ENCODE results near the gene PAOX.
A peak's percentile ranks its signal among the peaks of the same experiment; 100 is the strongest.
"Not testable (repeated sequence)": the region's sequence is repeated elsewhere in the genome, so short reads cannot be mapped to it uniquely, and the experiment has no call there.

PAOX gene

DNA sequence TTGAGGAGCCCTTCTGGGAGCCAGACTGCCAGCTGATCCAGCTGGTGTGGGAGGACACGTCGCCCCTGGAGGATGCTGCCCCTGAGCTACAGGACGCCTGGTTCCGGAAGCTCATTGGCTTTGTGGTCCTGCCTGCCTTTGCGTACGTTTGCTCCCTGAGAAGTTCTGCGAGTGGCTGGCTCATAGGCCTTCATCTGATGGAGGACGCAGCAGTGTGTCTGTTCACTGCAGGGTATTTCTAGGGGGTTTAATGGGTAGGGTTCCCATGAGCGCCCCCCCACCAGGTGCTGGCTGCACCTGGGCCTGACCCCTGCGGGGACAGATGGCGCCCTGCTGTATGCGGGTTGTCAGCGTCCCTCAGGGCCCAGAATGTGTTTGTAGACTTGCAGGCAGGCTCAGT is 5.0 kb downstream of the PAOX start:
- Mint-ChIP-seq H3K27ac (no peak overlapping the region), H3K27me3 (no peaks in the 10 kb centered on the region), H3K4me1 (ENCODE audit: low read depth) (peaks cover 18% of the 10 kb centered on the region), H3K4me3 (no peak overlapping the region), H3K36me3 (ENCODE audit: low read depth) (no peaks in the 10 kb centered on the region), H3K9me3 (no peaks in the 10 kb centered on the region)

DNA sequence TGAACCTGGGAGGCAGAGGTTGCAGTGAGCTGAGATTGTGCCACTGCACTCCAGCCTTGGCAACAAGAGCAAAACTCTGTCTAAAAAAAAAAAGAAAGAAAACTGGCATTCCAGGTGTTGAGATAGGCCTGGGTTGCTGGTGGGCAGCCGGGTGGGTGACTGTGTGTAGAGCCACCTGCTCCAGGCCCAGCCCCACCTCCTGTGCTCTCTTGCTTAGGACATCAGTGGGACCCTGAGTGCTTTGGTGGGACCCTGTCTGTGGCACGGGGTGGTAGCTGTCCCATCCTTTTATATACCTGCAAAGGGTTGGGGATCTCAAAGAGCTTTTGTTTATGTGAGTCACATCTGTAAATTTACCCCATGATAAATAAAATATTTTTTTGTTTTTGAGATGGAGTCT is 6.2 kb downstream of the PAOX start:
- Mint-ChIP-seq H3K27ac (no peak overlapping the region), H3K27me3 (no peaks in the 10 kb centered on the region), H3K9me3 (no peaks in the 10 kb centered on the region), H3K4me1 (ENCODE audit: low read depth) (peaks cover 28% of the 10 kb centered on the region), H3K36me3 (ENCODE audit: low read depth) (no peaks in the 10 kb centered on the region), H3K4me3 (no peak overlapping the region)

DNA sequence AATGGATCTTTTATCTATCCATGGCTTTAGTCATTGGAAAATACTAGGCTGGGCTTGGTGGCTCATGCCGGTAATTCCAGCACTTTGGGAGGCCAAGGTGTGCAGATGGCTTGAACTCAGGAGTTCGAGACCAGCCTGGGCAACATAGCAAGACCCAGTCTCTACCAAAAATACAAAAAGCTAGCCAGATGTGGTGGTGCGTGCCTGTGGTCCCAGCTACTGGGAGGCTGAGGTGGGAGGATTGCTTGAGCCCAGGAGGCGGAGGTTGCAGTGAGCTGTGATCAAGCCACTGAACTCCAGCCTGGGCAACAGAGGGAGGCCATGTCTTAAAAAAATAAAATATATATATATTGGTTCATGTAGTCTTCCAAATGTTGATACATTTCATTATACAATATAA is 7.9 kb downstream of the PAOX start:
- not testable (repeated sequence) for H3K4me3 Mint-ChIP-seq; H3K9me3 Mint-ChIP-seq; H3K36me3 Mint-ChIP-seq (ENCODE audit: low read depth); H3K27ac Mint-ChIP-seq; H3K27me3 Mint-ChIP-seq
- H3K4me1 Mint-ChIP-seq (ENCODE audit: low read depth) = peaks cover 44% of the 10 kb centered on the region

DNA sequence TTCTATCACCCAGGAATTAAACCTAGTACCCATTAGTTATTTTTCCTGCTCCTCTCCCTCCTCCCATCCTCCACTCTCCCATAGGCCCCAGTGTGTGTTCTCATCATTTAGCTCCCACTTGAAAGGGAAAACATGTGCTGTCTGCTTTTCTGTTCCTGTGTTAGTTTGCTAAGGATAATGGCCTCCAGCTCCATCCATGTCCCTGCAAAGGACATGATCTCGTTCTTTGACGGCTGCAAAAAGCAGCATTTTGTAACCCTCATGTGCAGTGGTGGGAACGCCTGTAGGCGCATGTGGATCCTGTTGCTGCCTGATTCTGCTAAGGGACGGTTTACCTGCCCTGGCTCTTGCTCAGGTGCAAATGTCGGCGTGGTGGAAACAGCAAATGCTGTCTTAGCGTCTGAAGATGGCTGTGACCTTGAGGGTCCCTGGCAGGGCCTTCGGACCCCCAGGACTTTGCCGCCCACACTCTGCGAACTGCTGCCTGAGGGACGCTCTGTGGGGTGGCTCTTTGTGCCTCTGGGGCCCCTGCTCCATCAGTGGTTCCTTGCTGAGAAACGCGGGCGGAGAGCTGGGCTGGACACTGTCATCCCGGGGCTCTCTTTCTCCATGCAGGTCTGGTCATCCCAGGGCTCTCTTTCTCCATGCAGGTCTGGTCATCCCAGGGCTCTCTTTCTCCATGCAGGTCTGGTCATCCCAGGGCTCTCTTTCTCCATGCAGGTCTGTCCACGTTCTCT is 9.3 kb downstream of the PAOX start:
- no peaks in the 10 kb centered on the region for H3K36me3 Mint-ChIP-seq (ENCODE audit: low read depth)
- peaks cover 53% of the 10 kb centered on the region for H3K4me1 Mint-ChIP-seq (ENCODE audit: low read depth)
- peak overlapping the region; percentile 87 for H3K27ac Mint-ChIP-seq
- H3K9me3 Mint-ChIP-seq = no peaks in the 10 kb centered on the region
- H3K27me3 Mint-ChIP-seq = no peaks in the 10 kb centered on the region
- peak overlapping the region; percentile 79 for H3K4me3 Mint-ChIP-seq

DNA sequence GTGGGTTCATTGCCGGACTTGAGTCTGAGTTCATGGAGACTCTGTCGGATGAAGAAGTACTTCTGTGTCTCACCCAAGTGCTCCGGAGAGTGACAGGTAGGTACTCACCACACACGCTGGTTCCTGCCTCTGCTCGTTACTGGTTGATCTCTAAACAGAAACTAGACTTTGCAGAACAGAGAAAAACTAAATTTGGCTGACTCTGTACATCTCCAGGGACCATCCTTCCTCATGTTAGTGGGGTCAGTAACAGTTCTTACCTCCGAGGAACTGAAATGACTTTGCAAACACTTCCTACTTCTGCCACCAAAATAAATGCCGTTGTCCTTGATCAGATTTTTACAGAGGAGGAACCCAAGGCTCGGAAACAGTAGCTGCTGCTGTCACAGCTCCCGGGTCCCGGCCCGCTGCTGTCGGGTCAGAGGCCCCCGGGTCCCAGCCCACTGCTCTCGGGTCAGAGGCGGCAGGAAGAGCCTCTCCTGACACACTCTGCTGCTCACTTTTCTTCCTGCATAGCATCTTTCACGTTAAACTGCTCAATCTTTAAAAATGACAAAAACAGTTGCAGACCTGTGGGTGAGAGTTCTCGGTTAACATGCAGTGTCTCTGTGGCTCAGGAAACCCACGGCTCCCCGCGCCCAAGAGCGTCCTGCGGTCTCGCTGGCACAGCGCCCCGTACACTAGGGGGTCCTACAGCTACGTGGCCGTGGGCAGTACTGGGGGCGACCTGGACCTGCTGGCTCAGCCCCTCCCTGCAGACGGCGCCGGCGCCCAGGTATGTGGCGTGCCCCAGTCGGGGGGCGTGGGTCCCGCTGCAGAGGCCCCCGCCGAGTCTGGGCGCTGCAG is 10.1 kb downstream of the PAOX start:
- Mint-ChIP-seq H3K4me1 (ENCODE audit: low read depth) (peaks cover 56% of the 10 kb centered on the region), H3K9me3 (no peaks in the 10 kb centered on the region), H3K36me3 (ENCODE audit: low read depth) (no peaks in the 10 kb centered on the region), H3K4me3 (peak overlapping the region; percentile 79), H3K27ac (peak overlapping the region; percentile 87), H3K27me3 (no peaks in the 10 kb centered on the region)

DNA sequence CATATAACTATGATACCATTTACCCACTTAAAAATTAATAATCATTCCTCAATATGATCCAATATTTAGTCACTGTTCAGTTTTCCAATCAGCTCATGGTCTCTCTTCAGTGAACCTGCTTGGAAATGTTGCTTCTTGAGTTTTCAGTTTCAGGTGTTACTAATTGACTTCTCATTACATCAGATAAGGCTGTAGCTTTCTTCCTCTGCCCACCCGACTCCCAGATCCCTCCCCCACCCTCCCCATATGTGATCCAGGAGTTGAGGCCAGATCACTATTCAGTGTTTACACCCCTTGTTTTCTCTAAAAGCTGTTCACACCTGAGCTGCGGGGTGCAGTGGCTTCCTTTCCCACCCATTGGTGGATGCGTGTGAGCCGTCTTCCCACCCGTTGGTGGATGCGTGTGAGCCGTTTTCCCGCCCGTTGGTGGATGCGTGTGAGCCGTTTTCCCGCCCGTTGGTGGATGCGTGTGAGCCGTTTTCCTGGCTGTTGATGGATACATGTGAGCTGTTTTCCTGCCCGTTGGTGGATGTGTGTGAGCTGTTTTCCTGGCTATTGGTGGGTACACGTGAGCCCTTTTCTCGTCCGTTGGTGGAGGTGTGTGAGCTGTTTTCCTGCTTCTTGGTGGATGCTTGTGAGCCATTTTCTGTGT is 11.7 kb downstream of the PAOX start:
- Mint-ChIP-seq H3K4me3 (peak overlapping the region; percentile 79), H3K27me3 (no peaks in the 10 kb centered on the region), H3K36me3 (ENCODE audit: low read depth) (peaks cover 9% of the 10 kb centered on the region), H3K4me1 (ENCODE audit: low read depth) (peaks cover 69% of the 10 kb centered on the region), H3K27ac (peak overlapping the region; percentile 87), H3K9me3 (no peaks in the 10 kb centered on the region)

DNA sequence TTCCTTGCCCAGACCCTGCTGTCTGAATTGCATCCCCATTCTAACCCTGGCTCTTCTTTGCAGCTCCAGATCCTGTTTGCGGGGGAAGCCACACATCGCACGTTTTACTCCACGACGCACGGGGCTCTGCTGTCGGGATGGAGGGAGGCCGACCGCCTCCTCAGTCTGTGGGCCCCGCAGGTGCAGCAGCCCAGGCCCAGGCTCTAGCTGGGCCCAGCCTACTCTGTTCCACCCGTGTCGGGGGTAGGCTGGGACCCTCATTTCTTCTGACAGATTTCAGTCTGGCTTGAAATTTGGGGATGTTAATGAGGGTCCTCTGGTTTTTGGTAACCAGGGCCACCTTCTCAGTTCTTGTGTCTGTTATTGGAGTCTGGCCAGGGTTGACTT is 12.2 kb downstream of the PAOX start:
- Mint-ChIP-seq H3K27me3 (no peaks in the 10 kb centered on the region), H3K4me1 (ENCODE audit: low read depth) (peaks cover 72% of the 10 kb centered on the region), H3K4me3 (peak overlapping the region; percentile 54), H3K9me3 (no peaks in the 10 kb centered on the region), H3K36me3 (ENCODE audit: low read depth) (peaks cover 11% of the 10 kb centered on the region), H3K27ac (peak overlapping the region; percentile 87)

DNA sequence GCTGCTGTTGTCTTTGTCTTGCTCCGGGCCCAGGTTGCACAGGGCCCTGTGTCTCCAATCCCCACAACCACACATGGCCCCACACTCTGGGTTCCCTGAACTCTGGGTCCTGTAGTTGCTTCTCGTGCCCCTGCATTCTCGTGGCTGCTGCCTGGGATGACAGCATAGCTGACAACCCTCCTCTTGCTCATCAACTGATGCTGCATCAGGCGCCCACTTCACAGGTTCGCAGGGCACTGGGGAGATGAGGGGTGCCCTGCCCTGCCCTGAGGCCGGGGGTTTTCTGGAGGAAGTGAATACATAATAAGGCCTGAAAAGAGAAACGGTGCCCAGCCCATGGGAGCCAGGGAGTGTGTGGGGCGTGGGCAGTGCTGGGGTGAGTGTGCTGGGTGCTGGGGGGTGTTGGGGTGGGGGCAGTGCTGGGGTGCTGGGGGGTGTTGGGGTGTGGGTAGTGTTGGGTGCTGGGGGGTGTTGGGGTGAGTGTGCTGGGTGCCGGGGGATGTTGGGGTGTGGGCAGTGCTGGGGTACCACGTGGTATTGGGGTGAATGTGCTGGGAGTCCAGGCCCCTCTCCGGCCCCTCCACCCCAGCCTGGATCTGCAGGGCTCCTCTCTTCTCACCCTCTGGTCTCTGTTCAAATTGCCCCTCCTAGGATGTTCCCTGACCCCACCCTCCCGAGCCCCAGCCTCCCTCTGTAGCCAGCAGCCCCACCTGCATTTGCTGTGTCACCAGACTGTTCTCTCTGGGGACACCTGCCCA is 12.9 kb downstream of the PAOX start:
- H3K27ac Mint-ChIP-seq = peak overlapping the region; percentile 87
- H3K36me3 Mint-ChIP-seq (ENCODE audit: low read depth) = peaks cover 18% of the 10 kb centered on the region
- peaks cover 74% of the 10 kb centered on the region for H3K4me1 Mint-ChIP-seq (ENCODE audit: low read depth)
- peak overlapping the region; percentile 54 for H3K4me3 Mint-ChIP-seq
- no peaks in the 10 kb centered on the region for H3K9me3 Mint-ChIP-seq
- no peaks in the 10 kb centered on the region for H3K27me3 Mint-ChIP-seq

DNA sequence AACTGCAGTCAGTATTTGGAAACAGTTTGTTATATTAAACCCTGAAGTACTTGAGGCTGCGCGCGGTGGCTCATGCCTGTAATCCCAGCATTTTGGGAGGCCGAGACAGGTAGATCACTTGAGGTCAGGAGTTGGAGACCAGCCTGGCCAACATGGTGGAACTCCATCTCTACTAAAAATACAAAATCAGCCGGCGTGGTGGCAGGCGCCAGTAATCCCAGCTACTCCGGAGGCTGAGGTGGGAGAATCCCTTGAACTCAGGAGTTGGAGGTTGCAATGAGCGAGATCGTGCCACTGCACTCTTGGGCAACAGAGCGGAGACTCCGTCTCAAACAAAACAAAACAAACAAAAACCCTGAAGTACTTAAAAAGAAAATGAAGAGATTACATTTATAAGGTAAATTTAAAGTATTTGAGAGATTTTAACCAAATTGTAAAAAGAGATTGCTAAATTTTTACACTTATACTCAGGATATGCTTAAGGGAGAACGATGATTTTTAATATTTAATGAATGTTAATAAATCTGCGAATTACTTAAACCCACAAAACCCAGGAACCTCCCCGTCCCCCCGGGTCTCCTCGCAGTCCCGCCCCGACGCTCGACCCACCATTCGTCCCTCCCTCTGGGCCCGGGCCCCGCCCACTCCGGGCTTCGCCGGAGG is 14.5 kb downstream of the PAOX start:
- H3K9me3 Mint-ChIP-seq = no peaks in the 10 kb centered on the region
- no peaks in the 10 kb centered on the region for H3K27me3 Mint-ChIP-seq
- H3K4me1 Mint-ChIP-seq (ENCODE audit: low read depth) = peaks cover 69% of the 10 kb centered on the region
- H3K27ac Mint-ChIP-seq = peak overlapping the region; percentile 55
- peak overlapping the region; percentile 96 for H3K4me3 Mint-ChIP-seq
- H3K36me3 Mint-ChIP-seq (ENCODE audit: low read depth) = peaks cover 33% of the 10 kb centered on the region

DNA sequence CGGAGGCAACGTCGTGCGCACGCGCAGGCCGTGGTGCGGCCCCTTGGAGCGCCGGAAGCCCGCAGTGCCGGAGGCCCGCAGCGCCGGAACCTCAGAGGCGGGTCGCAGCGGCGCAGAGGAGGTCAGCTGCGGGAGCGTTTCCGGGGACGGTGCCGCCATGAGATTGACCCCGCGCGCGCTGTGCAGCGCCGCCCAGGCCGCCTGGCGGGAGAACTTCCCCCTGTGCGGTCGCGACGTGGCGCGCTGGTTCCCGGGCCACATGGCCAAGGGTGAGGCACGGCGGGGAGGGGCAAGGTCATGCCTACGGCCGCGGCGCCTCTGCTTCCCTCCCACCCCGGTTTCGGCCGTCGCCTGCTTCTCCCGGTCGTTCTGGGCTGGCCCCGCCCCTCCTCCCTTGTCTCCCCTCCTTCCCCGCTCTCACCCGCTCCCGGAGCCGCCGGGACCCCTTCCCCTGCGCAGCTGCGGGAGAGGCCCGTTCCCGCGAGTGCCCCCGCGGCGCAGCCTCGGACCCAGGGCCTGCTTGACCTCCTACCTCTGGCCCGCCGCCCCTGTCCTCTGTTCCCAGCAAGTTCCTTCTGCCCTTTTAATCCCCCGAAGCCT is 15.1 kb downstream of the PAOX start, which contains the start of gene MTG1:
TSS of gene MTG1 (plus strand) at position 94 of the 600 bp plus-strand sequence. CDS start at position 158, 64 bp downstream.
- Mint-ChIP-seq H3K4me3 (peak within 1 kb of the TSS; percentile 96), H3K4me1 (ENCODE audit: low read depth) (peaks cover 63% of the 10 kb centered on the region), H3K36me3 (ENCODE audit: low read depth) (peaks cover 38% of the 10 kb centered on the region), H3K27ac (peak within 1 kb of the TSS; percentile 97), H3K9me3 (no peaks in the 10 kb centered on the region), H3K27me3 (no peaks in the 10 kb centered on the region)

DNA sequence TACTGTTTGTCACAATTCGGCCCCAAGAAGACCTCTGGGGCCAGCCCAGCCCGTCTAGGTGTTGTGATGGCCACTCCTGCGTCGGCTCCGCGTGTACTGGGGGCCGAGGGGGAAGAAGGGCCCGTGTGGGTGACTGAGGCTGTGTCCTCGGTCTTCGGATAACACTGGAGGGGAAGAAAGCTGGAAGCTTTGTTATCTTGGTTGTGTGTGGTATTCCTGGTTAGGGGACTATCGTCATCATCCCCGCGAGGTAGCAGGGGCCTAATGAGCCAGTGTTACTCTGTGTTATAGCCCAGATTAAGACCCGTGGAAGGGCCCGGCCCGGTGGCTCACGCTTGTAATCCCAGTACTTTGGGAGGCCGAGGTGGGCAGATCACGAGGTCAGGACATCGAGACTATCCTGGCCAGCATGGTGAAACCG is 15.7 kb downstream of the PAOX start:
- peaks cover 43% of the 10 kb centered on the region for H3K36me3 Mint-ChIP-seq (ENCODE audit: low read depth)
- peak overlapping the region; percentile 97 for H3K27ac Mint-ChIP-seq
- H3K9me3 Mint-ChIP-seq = no peaks in the 10 kb centered on the region
- H3K4me1 Mint-ChIP-seq (ENCODE audit: low read depth) = peaks cover 62% of the 10 kb centered on the region
- H3K27me3 Mint-ChIP-seq = no peaks in the 10 kb centered on the region
- H3K4me3 Mint-ChIP-seq = peak overlapping the region; percentile 96

DNA sequence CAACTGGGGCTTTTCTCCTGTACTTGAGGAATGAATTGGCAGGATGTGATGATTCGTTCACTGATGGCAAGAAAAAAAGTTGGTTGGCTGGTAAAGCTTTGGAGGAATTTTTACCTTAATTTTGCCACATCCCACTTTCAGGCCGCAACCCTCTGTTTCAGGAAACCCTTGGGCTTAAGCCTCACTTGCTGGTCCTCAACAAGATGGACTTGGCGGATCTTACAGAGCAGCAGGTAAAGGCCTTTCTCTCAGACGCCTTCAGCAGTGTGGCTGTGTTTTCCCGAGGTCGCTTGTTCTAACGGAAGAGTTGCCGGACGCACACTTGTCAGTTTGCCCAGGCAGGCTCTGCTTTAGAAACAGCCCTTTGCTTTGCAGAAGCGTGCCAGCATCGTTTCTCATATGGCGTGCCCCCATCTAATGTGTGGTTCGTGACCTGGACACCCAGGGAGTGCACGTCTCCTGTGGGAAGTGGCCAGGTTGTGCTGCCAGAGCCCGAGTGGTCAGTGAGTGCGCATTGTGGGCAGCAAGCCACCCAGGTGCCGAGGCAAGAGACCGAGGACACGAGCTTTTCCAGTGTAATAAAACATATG is 17.1 kb downstream of the PAOX start:
- no peaks in the 10 kb centered on the region for H3K9me3 Mint-ChIP-seq
- H3K27ac Mint-ChIP-seq = no peak overlapping the region
- H3K36me3 Mint-ChIP-seq (ENCODE audit: low read depth) = peaks cover 53% of the 10 kb centered on the region
- peak overlapping the region; percentile 96 for H3K4me3 Mint-ChIP-seq
- H3K4me1 Mint-ChIP-seq (ENCODE audit: low read depth) = peaks cover 61% of the 10 kb centered on the region
- no peaks in the 10 kb centered on the region for H3K27me3 Mint-ChIP-seq

DNA sequence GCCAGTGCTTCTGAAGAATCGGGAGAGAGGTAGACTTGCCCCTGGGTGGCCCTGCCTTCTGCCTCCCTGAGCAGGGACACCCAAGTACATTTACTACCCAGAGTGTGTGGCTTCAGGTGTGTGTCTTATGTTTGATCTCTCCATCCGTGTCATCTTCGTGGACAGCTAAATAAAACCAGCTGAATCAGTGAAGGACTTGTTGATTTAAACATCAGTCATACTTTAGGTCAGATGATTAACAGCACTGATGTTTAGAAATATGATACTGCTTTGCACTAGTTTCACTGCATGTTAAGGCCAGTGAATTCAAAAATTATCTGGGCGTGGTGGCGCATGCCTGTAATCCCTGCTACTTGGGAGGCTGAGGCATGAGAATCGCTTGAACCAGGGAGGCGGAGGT is 18.9 kb downstream of the PAOX start:
- H3K4me1 Mint-ChIP-seq (ENCODE audit: low read depth) = peaks cover 50% of the 10 kb centered on the region
- peak overlapping the region; percentile 36 for H3K27ac Mint-ChIP-seq
- H3K9me3 Mint-ChIP-seq = no peaks in the 10 kb centered on the region
- no peaks in the 10 kb centered on the region for H3K27me3 Mint-ChIP-seq
- peaks cover 63% of the 10 kb centered on the region for H3K36me3 Mint-ChIP-seq (ENCODE audit: low read depth)
- H3K4me3 Mint-ChIP-seq = no peak overlapping the region
